Esophagus muscularis mucosa (tissue), 4 donors: ENCODE data around the gene GSC2. TPM values are rescaled to one million over a fixed set of nuclear protein-coding genes. Genes with fewer than 3 reads are reported as not detected.
"Not testable (repeated sequence)": the region's sequence is repeated elsewhere in the genome, so short reads cannot be mapped to it uniquely, and the experiment has no call there.

Experiments used
- DNase-seq: peaks from one replicate; pipeline ENCODE4 v3.0.0-alpha.2; 2017; ENCODE audit errors: extremely low spot score
- H3K27ac ChIP-seq, 4 donors: fragments of 200-600 bp; sonication (generic); replicated peaks in 1 of 4; 1 replicate in 3 of 4; 2 replicates in 1 of 4; pipeline ENCODE4 v1.5.1; 2016 to 2019; ENCODE audit warnings: mild to moderate bottlenecking in 1 of 4
- H3K27me3 ChIP-seq, 4 donors: fragments of 200-600 bp; sonication (generic); one replicate each; pipeline versions ENCODE4 v1.5.1 to v1.6.0; 2016 to 2019
- H3K36me3 ChIP-seq, 4 donors: fragments of 200-600 bp; sonication (generic); one replicate each; pipeline ENCODE4 v1.5.1; 2016 to 2019
- H3K4me1 ChIP-seq, 4 donors: fragments of 200-600 bp; sonication (generic); one replicate each; pipeline ENCODE4 v1.5.1; 2016 to 2019
- H3K4me3 ChIP-seq, 4 donors: fragments of 200-600 bp; sonication (generic); 1 replicate in 2 of 4; 2 replicates in 2 of 4; pipeline ENCODE4 v1.5.1; 2016 to 2019; ENCODE audit warnings: mild to moderate bottlenecking in 4 of 4, moderate library complexity in 1 of 4
- H3K9me3 ChIP-seq, 4 donors: fragments of 200-600 bp; sonication (generic); 1 replicate in 3 of 4; 2 replicates in 1 of 4; pipeline ENCODE4 v1.5.1; 2016 to 2019
- EP300 ChIP-seq: sonication (generic); formaldehyde crosslinking; IDR thresholded peaks from one replicate; pipeline ENCODE4 v1.6.1; 2017; ENCODE audit warnings: antibody characterized with exemption
- POLR2A ChIP-seq: fragments of 450-650 bp; IDR thresholded peaks from one replicate; pipeline ENCODE4 v1.6.1; 2017; ENCODE audit warnings: antibody characterized with exemption, moderate library complexity, mild to moderate bottlenecking, low read depth
- POLR2AphosphoS5 ChIP-seq, 2 donors: sonication (generic); formaldehyde crosslinking; IDR thresholded peaks; one replicate each; pipeline ENCODE4 v1.6.1; 2017; ENCODE audit warnings: antibody characterized with exemption in 2 of 2
- WGBS: methylation state at CpG from one replicate; pipeline ENCODE4 v1.1.5; 2018; 5-methylcytosine and 5-hydroxymethylcytosine counted together
- intact Hi-C: fragments of 100-400 bp; cut with DNase I; formaldehyde crosslinking; loops from one replicate; pipeline ENCODE4 v1.15.1; 2023
- total RNA-seq, 4 donors: library from RNA; depleted of rRNA; stranded (reverse); fragments of >200 nt; gene quantifications; one replicate each; pipeline versions ENCODE4 v1.1.0 to v1.2.1, GENCODE V29; 2016
- TF ChIP-seq, protein P1 (sequence below), 3 experiments: fragments of 200-600 bp in 2 of 3; fragments of 450-650 bp in 1 of 3; sonication (generic) in 2 of 3; IDR thresholded peaks; one replicate each; pipeline ENCODE4 v1.5.1; 2017 to 2019; ENCODE audit warnings: antibody characterized with exemption in 3 of 3, mild to moderate bottlenecking in 2 of 3, moderate library complexity in 1 of 3

GSC2 gene
- total RNA-seq, 4 donors from 2014 or later: not detected

DNA sequence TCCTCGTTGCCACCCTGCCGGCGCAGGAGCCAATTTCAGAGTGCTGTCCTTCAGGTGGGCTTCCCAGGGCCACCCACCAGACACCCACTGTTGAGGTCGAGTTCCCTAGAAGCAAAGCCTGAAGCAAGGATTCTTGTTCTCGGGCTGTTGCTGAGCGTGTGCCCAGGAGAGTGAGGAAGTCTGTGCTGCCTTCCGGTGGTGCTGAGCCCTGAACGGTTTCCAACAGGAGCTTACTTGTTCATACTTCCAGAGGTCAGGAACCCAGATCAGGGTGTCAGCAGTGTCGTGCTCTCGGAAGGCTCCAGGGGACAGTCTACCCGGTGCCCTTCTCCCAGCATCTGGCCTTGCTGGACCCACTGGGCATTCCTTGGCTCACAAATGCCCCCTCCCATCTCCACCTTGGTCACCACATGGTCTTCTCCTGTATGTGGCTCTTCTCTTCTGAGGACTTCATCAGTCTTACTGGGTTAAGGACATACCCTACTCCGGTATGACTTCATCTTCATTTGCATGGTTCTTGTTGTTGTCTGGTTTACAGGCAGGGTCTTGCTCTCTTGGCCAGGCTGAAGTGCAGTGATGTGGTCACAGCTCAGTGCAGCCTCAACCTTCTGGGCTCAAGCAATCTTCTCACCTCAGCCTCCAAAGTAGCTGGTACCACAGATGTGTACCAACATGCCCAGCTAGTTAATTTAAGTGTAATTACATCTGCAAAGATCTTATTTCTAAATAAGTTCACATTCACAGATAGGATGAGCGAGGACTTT, 17.2 kb upstream of the GSC2 start:
- TF ChIP-seq, protein P1, sequence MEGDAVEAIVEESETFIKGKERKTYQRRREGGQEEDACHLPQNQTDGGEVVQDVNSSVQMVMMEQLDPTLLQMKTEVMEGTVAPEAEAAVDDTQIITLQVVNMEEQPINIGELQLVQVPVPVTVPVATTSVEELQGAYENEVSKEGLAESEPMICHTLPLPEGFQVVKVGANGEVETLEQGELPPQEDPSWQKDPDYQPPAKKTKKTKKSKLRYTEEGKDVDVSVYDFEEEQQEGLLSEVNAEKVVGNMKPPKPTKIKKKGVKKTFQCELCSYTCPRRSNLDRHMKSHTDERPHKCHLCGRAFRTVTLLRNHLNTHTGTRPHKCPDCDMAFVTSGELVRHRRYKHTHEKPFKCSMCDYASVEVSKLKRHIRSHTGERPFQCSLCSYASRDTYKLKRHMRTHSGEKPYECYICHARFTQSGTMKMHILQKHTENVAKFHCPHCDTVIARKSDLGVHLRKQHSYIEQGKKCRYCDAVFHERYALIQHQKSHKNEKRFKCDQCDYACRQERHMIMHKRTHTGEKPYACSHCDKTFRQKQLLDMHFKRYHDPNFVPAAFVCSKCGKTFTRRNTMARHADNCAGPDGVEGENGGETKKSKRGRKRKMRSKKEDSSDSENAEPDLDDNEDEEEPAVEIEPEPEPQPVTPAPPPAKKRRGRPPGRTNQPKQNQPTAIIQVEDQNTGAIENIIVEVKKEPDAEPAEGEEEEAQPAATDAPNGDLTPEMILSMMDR (IDR thresholded peaks at IDR 0.05): no peak
- no peak for TF ChIP-seq EP300
- no peak for TF ChIP-seq POLR2AphosphoS5 (IDR thresholded peaks at IDR 0.05)
- no peak for TF ChIP-seq POLR2A
- Histone ChIP-seq H3K36me3 (no peaks in the 10 kb centered on the region), H3K4me3 (no peak overlapping the region), H3K4me1 (peaks cover 27 to 29% (median 28%) of the 10 kb centered on the region in 4 donors), H3K27ac (no peak overlapping the region), H3K9me3 (no peaks in the 10 kb centered on the region), H3K27me3 (peaks cover 0 to 74% (median 15%) of the 10 kb centered on the region in 4 donors)
- intact Hi-C loops: no loop called here
- DNase-seq: no peak
- 76% methylated on average over 9 of the region's 13 CpGs for WGBS

GRCh38 chr22:19166421-19166820, 16.3 kb upstream of the GSC2 start:
- Histone ChIP-seq H3K36me3 (no peaks in the 10 kb centered on the region), H3K27me3 (peaks cover 0 to 82% (median 15%) of the 10 kb centered on the region in 4 donors), H3K9me3 (no peaks in the 10 kb centered on the region), H3K4me3 (no peak overlapping the region), H3K4me1 (peaks cover 22 to 24% (median 22%) of the 10 kb centered on the region in 4 donors), H3K27ac (no peak overlapping the region)
- 87% methylated on average over 8 of the region's 8 CpGs for WGBS
- DNase-seq: no peak
- intact Hi-C loops: no loop called here
- TF ChIP-seq, protein P1 (IDR thresholded peaks at IDR 0.05): no peak
- TF ChIP-seq EP300: no peak
- TF ChIP-seq POLR2AphosphoS5 (IDR thresholded peaks at IDR 0.05): no peak
- TF ChIP-seq POLR2A: no peak

- Histone ChIP-seq H3K27me3 (peaks cover 0 to 84% (median 14%) of the 10 kb centered on the region in 4 donors), H3K4me3 (no peak overlapping the region), H3K9me3 (no peaks in the 10 kb centered on the region), H3K4me1 (peaks cover 5 to 7% (median 5%) of the 10 kb centered on the region in 4 donors), H3K36me3 (no peaks in the 10 kb centered on the region), H3K27ac (no peak overlapping the region)
- intact Hi-C loops: no loop called here
- no peak for DNase-seq
- WGBS: 96% methylated on average over 6 of the region's 6 CpGs
- TF ChIP-seq POLR2A (no peak), EP300 (no peak), POLR2AphosphoS5 (IDR thresholded peaks at IDR 0.05) (no peak)
- TF ChIP-seq, protein P1 (IDR thresholded peaks at IDR 0.05): no peak
Observed at GRCh38 chr22:19164425-19164824, 14.3 kb upstream of the GSC2 start.

- H3K27ac ChIP-seq, DNase-seq, H3K4me3 ChIP-seq, H3K4me1 ChIP-seq, intact Hi-C loops, H3K36me3 ChIP-seq, H3K9me3 ChIP-seq: not testable (repeated sequence)
- WGBS: 85% methylated on average over 11 of the region's 11 CpGs
- peaks cover 0 to 63% (median 2%) of the 10 kb centered on the region in 4 donors for H3K27me3 ChIP-seq
Observed at GRCh38 chr22:19158649-19159048, 8.6 kb upstream of the GSC2 start.

- H3K9me3 ChIP-seq, H3K4me1 ChIP-seq, DNase-seq, H3K4me3 ChIP-seq, H3K36me3 ChIP-seq, H3K27ac ChIP-seq, intact Hi-C loops: not testable (repeated sequence)
- WGBS: 91% methylated on average over 9 of the region's 9 CpGs
- H3K27me3 ChIP-seq: peaks cover 0 to 65% (median 5%) of the 10 kb centered on the region in 4 donors
Observed at GRCh38 chr22:19156109-19156508, 6.0 kb upstream of the GSC2 start.
